K562 (cell line): ENCODE results near the gene TENT5A. TPM values are rescaled to one million over a fixed set of nuclear protein-coding genes. Genes with fewer than 3 reads are reported as not detected.

Experiments
- ATAC-seq: fragments of 200-7000 bp; cut with Tn5 transposase; 3 replicates; pipeline ENCODE4 v1.9.1; 2020; ENCODE audit warnings: moderate library complexity
- BruUV-seq: library from RNA; stranded (reverse); fragments of 400-500 nt; replicated peaks from 2 replicates; lab custom pipeline; 2021; lab: Mats Ljungman, UMichigan
- CTCF ChIA-PET: fragments of 300-600 bp; formaldehyde crosslinking; extraction: SDS; loops from one replicate; lab custom pipeline; 2021; ENCODE audit warnings: low intra/inter-chr PET ratio; lab: Yijun Ruan, JAX
- POLR2A ChIA-PET: fragments of 300-600, 350-650 bp; sonication (Branson Sonifier 250); formaldehyde crosslinking; extraction: SDS; loops from one replicate; lab custom pipeline; 2021; ENCODE audit warnings: antibody characterized with exemption, inconsistent platforms; lab: Yijun Ruan, JAX
- DNase-seq, 4 experiments: peaks; one replicate each; pipeline versions ENCODE4 v3.0.0 to v3.0.0-alpha.2; 2011 to 2018; ENCODE audit warnings: low spot score in 3 of 4, mixed read lengths in 3 of 4; ENCODE audit errors: extremely low read depth in 1 of 4
- FAIRE-seq: peaks from 2 replicates; lab custom pipeline; 2011; peaks lifted over from hg19 to GRCh38; lab: Jason Lieb, UNC
- H2AFZ ChIP-seq: 2 replicates; pipeline ENCODE4 v1.6.0; 2011; ENCODE audit warnings: low read depth, low read length, control low read depth, inconsistent platforms
- H3K27ac ChIP-seq: fragments of 200-600 bp; 3 replicates; pipeline ENCODE4 v1.8.0; 2011; ENCODE audit warnings: low read depth, mild to moderate bottlenecking, control low read depth, inconsistent platforms, low read length, moderate library complexity, mixed read lengths; ENCODE audit errors: extremely low read depth
- H3K27me3 ChIP-seq, 2 experiments: fragments of 300-600 bp in 1 of 2; 2 replicates in 1 of 2; 3 replicates in 1 of 2; pipeline versions ENCODE4 v1.6.0 to v1.8.0; 2011; ENCODE audit warnings: inconsistent platforms in 2 of 2, low read length in 2 of 2, mild to moderate bottlenecking in 1 of 2, mixed read lengths in 1 of 2, moderate library complexity in 1 of 2; ENCODE audit not compliant: control insufficient read depth in 2 of 2, insufficient read depth in 2 of 2
- H3K36me3 ChIP-seq: fragments of 300-600 bp; 3 replicates; pipeline ENCODE4 v1.8.0; 2011; ENCODE audit warnings: mild to moderate bottlenecking, low read length, inconsistent platforms; ENCODE audit not compliant: control insufficient read depth, insufficient read depth
- H3K4me1 ChIP-seq, 2 experiments: fragments of 200-600 bp in 1 of 2; replicated peaks in 1 of 2; 2 replicates in 1 of 2; 3 replicates in 1 of 2; pipeline versions ENCODE4 v1.5.1 to v1.8.0; 2011; ENCODE audit warnings: inconsistent platforms in 2 of 2, low read length in 2 of 2, mild to moderate bottlenecking in 1 of 2, mixed read lengths in 1 of 2, moderate library complexity in 1 of 2; ENCODE audit not compliant: control insufficient read depth in 2 of 2, insufficient read depth in 2 of 2
- H3K4me2 ChIP-seq: 2 replicates; pipeline ENCODE4 v1.6.1; 2011; ENCODE audit warnings: low read length, control low read depth, inconsistent platforms, mixed read lengths; ENCODE audit not compliant: insufficient read depth
- H3K4me3 ChIP-seq: fragments of 200-600 bp; sonication (generic), shearing (Covaris generic); 2 replicates; pipeline ENCODE4 v1.5.1; 2016; ENCODE audit warnings: control low read depth, inconsistent platforms
- H3K79me2 ChIP-seq: fragments of 200-600 bp; 3 replicates; pipeline ENCODE4 v1.8.0; 2011; ENCODE audit warnings: low read length, inconsistent platforms; ENCODE audit not compliant: control insufficient read depth, insufficient read depth
- H3K9ac ChIP-seq, 2 experiments: 2 replicates each; pipeline versions ENCODE4 v1.6.0 to v1.6.1; 2011; ENCODE audit warnings: low read depth in 2 of 2, low read length in 2 of 2, control low read depth in 1 of 2, inconsistent platforms in 1 of 2, mild to moderate bottlenecking in 1 of 2, mixed read lengths in 1 of 2; ENCODE audit not compliant: insufficient read depth in 1 of 2
- H3K9me1 ChIP-seq: one replicate; pipeline ENCODE4 v1.6.0; 2011; ENCODE audit warnings: inconsistent platforms, mild to moderate bottlenecking, low read length, moderate library complexity; ENCODE audit not compliant: control insufficient read depth, insufficient read depth
- H3K9me3 ChIP-seq: replicated peaks from 2 replicates; pipeline ENCODE4 v1.5.1; 2011; ENCODE audit warnings: low read depth, low read length, inconsistent platforms; ENCODE audit not compliant: control insufficient read depth, insufficient read depth
- H4K20me1 ChIP-seq: replicated peaks from 2 replicates; pipeline ENCODE4 v1.6.1; 2011; ENCODE audit warnings: low read length, inconsistent platforms, mixed read lengths; ENCODE audit not compliant: control insufficient read depth, insufficient read depth
- HEY1 ChIP-seq: fragments of 250-450 bp; sonication (Bioruptor Pico); IDR thresholded peaks from 2 replicates; pipeline ENCODE4 v1.5.0; 2020; ENCODE audit warnings: mild to moderate bottlenecking, moderate library complexity, borderline replicate concordance
- KDM4B ChIP-seq, 2 experiments: fragments of 450-650 bp in 1 of 2; sonication (generic) in 1 of 2; IDR thresholded peaks; 2 replicates each; pipeline ENCODE4 v1.6.1; 2016 to 2017; ENCODE audit warnings: borderline replicate concordance in 2 of 2, antibody characterized with exemption in 1 of 2, low read depth in 1 of 2, mild to moderate bottlenecking in 1 of 2
- NCOA6 ChIP-seq: fragments of 450-650 bp; IDR thresholded peaks from 2 replicates; pipeline ENCODE4 v1.6.1; 2017; ENCODE audit warnings: mild to moderate bottlenecking
- NR2C2 ChIP-seq, 2 experiments: fragments of 200-800 bp in 1 of 2; sonication (Bioruptor generic) in 1 of 2; sonication (generic) in 1 of 2; formaldehyde crosslinking in 1 of 2; IDR thresholded peaks; 2 replicates each; pipeline versions ENCODE4 v1.6.1 to v1.8.0; 2016 to 2022; ENCODE audit warnings: mild to moderate bottlenecking in 1 of 2, missing compliant biosample characterization in 1 of 2, missing genetic modification characterization in 1 of 2, missing genetic modification reagents in 1 of 2
- POU5F1 ChIP-seq: fragments of 150-350 bp; IDR thresholded peaks from 2 replicates; pipeline ENCODE4 v1.6.1; 2014; ENCODE audit warnings: borderline replicate concordance, low read length, low read depth, mild to moderate bottlenecking; ENCODE audit not compliant: partially characterized antibody
- ZNF347 ChIP-seq: fragments of 450-650 bp; formaldehyde crosslinking; IDR thresholded peaks from 2 replicates; pipeline ENCODE4 v1.4.0; 2020; ENCODE audit warnings: low read depth, mild to moderate bottlenecking, moderate library complexity
- ZNF41 ChIP-seq: fragments of 250-450 bp; sonication (Bioruptor Pico); conservative IDR thresholded peaks from 2 replicates; pipeline ENCODE4 v1.4.0; 2020; ENCODE audit warnings: mild to moderate bottlenecking
- WGBS: fragments of 100-300 bp; shearing (Covaris generic); methylation state at CpG from one replicate; pipeline ENCODE4 v1.1.6; 2016; ENCODE audit warnings: low coverage, mixed read lengths; ENCODE audit not compliant: insufficient coverage; ENCODE audit errors: missing lambda C conversion rate; 5-methylcytosine and 5-hydroxymethylcytosine counted together
- in situ Hi-C: fragments of 300-500 bp; cut with MboI; formaldehyde crosslinking; loops from 4 replicates; pipeline ENCODE4 v1.15.0; 2018; ENCODE audit warnings: inconsistent platforms, mixed read lengths
- intact Hi-C: fragments of 100-400 bp; cut with micrococcal nuclease; formaldehyde crosslinking; loops from 2 replicates; pipeline ENCODE4 v1.14.2; 2022
- polyA plus RNA-seq, 8 experiments: library from polyadenylated mRNA; depleted of rRNA in 4 of 8; stranded (reverse) in 5 of 8; unstranded in 3 of 8; fragments of >200 nt; fragmentation: Nextera tagmentation in 2 of 8; fragmentation: Illumina TruSeq in 1 of 8; extraction: Ambion mirVana in 2 of 8; extraction: Trizol in 1 of 8; gene quantifications; 2 replicates each; pipeline versions ENCODE4 v1.2.1 to v1.2.3, GENCODE V29; 2011 to 2014; ENCODE audit warnings: inconsistent platforms in 1 of 8, missing spikeins in 1 of 8
- total RNA-seq, 7 experiments: library from RNA; depleted of rRNA in 6 of 7; stranded (reverse); fragments of >200 nt in 6 of 7; fragmentation: Illumina TruSeq in 2 of 7; extraction: Trizol in 2 of 7; gene quantifications; 2 replicates each; pipeline versions ENCODE4 v1.2.1 to v1.2.3, GENCODE V29; 2011 to 2021; ENCODE audit warnings: low replicate concordance in 1 of 7
- TF ChIP-seq, protein P1 (sequence below): sonication (generic); formaldehyde crosslinking; IDR thresholded peaks from 2 replicates; pipeline ENCODE4 v1.8.1; 2023; ENCODE audit warnings: mild to moderate bottlenecking, missing genetic modification reagents, moderate library complexity
- TF ChIP-seq, protein P2 (sequence below): sonication (generic); formaldehyde crosslinking; IDR thresholded peaks from 2 replicates; pipeline ENCODE4 v1.5.0; 2020; ENCODE audit warnings: missing genetic modification reagents
- TF ChIP-seq, protein P3 (sequence below): fragments of 250-450 bp; sonication (Bioruptor Pico); IDR thresholded peaks from 2 replicates; pipeline ENCODE4 v1.4.0; 2020; ENCODE audit warnings: mild to moderate bottlenecking, moderate library complexity, borderline replicate concordance
- TF ChIP-seq, protein P4 (sequence below): IDR thresholded peaks from 2 replicates; pipeline ENCODE4 v1.6.1; 2012; ENCODE audit warnings: low read depth, low read length, improper control_type of control experiment, borderline replicate concordance

Gene TENT5A
- total and polyA plus RNA-seq, 9 of the 15 experiments (the other 6 are each of a cell fraction or from before 2014, with no cell fraction given): 0.77 to 2.3 (median 1.3) TPM

DNA sequence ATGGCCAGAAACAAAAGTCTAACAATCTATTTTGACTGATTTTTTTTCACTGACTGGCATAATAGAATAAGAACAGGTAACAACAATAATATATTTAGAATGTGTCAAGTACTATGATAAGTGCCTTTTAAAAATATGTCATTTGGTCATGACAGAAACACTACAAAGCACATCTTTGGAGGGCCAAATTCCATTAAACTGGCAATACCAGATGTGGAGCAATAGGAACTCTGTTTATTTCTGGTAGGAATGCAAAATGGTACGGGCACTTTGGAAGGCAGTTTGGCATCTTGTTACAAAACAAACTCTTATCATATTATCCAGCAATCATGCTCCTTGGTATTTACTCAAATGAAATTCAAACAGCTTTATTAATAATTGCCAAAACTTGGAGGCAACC lies 39.3 kb downstream of the TENT5A start:
- H2AFZ ChIP-seq: no peak overlapping the region
- no peak overlapping the region for H3K4me2 ChIP-seq
- no peak for ATAC-seq
- H3K9ac ChIP-seq: no peak overlapping the region
- H3K79me2 ChIP-seq: no peaks in the 10 kb centered on the region
- no peaks in the 10 kb centered on the region for H3K9me3 ChIP-seq
- intact Hi-C loops: no loop called here
- POLR2A ChIA-PET: no interaction called here
- no peaks in the 10 kb centered on the region for H4K20me1 ChIP-seq
- DNase-seq: no peak
- CTCF ChIA-PET: no interaction called here
- no peaks in the 10 kb centered on the region for H3K36me3 ChIP-seq
- TF ChIP-seq KDM4B (IDR thresholded peaks at IDR 0.05; ENCODE audit: borderline replicate concordance in 2 of 2, low read depth in 1 of 2) (no peak), POU5F1 (no peak), ZNF347 (CRISPR knock-in tag) (no peak), NR2C2 (CRISPR knock-in tag; IDR thresholded peaks at IDR 0.05) (no peak), NR2C2 (tag; IDR thresholded peaks at IDR 0.05) (no peak), NCOA6 (no peak), ZNF41 (CRISPR knock-in tag) (no peak), HEY1 (CRISPR knock-in tag) (no peak)
- TF ChIP-seq, protein P1, sequence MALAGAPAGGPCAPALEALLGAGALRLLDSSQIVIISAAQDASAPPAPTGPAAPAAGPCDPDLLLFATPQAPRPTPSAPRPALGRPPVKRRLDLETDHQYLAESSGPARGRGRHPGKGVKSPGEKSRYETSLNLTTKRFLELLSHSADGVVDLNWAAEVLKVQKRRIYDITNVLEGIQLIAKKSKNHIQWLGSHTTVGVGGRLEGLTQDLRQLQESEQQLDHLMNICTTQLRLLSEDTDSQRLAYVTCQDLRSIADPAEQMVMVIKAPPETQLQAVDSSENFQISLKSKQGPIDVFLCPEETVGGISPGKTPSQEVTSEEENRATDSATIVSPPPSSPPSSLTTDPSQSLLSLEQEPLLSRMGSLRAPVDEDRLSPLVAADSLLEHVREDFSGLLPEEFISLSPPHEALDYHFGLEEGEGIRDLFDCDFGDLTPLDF (CRISPR knock-in tag): no peak
- TF ChIP-seq, protein P2, sequence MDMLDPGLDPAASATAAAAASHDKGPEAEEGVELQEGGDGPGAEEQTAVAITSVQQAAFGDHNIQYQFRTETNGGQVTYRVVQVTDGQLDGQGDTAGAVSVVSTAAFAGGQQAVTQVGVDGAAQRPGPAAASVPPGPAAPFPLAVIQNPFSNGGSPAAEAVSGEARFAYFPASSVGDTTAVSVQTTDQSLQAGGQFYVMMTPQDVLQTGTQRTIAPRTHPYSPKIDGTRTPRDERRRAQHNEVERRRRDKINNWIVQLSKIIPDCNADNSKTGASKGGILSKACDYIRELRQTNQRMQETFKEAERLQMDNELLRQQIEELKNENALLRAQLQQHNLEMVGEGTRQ (CRISPR knock-in tag): no peak
- TF ChIP-seq, protein P3, sequence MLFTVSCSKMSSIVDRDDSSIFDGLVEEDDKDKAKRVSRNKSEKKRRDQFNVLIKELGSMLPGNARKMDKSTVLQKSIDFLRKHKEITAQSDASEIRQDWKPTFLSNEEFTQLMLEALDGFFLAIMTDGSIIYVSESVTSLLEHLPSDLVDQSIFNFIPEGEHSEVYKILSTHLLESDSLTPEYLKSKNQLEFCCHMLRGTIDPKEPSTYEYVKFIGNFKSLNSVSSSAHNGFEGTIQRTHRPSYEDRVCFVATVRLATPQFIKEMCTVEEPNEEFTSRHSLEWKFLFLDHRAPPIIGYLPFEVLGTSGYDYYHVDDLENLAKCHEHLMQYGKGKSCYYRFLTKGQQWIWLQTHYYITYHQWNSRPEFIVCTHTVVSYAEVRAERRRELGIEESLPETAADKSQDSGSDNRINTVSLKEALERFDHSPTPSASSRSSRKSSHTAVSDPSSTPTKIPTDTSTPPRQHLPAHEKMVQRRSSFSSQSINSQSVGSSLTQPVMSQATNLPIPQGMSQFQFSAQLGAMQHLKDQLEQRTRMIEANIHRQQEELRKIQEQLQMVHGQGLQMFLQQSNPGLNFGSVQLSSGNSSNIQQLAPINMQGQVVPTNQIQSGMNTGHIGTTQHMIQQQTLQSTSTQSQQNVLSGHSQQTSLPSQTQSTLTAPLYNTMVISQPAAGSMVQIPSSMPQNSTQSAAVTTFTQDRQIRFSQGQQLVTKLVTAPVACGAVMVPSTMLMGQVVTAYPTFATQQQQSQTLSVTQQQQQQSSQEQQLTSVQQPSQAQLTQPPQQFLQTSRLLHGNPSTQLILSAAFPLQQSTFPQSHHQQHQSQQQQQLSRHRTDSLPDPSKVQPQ: no peak
- TF ChIP-seq, protein P4, sequence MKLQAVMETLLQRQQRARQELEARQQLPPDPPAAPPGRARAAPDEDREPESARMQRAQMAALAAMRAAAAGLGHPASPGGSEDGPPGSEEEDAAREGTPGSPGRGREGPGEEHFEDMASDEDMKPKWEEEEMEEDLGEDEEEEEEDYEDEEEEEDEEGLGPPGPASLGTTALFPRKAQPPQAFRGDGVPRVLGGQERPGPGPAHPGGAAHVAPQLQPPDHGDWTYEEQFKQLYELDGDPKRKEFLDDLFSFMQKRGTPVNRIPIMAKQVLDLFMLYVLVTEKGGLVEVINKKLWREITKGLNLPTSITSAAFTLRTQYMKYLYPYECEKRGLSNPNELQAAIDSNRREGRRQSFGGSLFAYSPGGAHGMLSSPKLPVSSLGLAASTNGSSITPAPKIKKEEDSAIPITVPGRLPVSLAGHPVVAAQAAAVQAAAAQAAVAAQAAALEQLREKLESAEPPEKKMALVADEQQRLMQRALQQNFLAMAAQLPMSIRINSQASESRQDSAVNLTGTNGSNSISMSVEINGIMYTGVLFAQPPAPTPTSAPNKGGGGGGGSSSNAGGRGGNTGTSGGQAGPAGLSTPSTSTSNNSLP: no peak
- no peak overlapping the region for H3K27ac ChIP-seq
- H3K27me3 ChIP-seq: no peaks in the 10 kb centered on the region
- no peak for FAIRE-seq
- no peaks in the 10 kb centered on the region for H3K9me1 ChIP-seq
- H3K4me1 ChIP-seq: no peaks in the 10 kb centered on the region
- BruUV-seq: no TSS peak
- WGBS: 8% methylated on average over 1 of the region's 1 CpG
- H3K4me3 ChIP-seq: no peak overlapping the region
- in situ Hi-C loops: no loop called here
